Sciatic nerve (tissue), 2 donors: ENCODE measurements around the gene ATG16L2. TPM values are rescaled to one million over a fixed set of nuclear protein-coding genes. Genes with fewer than 3 reads are reported as not detected.
"Not testable (repeated sequence)": the region's sequence is repeated elsewhere in the genome, so short reads cannot be mapped to it uniquely, and the experiment has no call there.

Experiments
- ATAC-seq: fragments of 200-7000 bp; cut with Tn5 transposase; one replicate; pipeline ENCODE4 v1.9.1; 2020; ENCODE audit warnings: mild to moderate bottlenecking, moderate library complexity
- DNase-seq: peaks from one replicate; pipeline ENCODE4 v3.0.0-alpha.2; 2020; ENCODE audit warnings: low spot score
- intact Hi-C: fragments of 100-400 bp; cut with DNase I; formaldehyde crosslinking; loops from one replicate; pipeline ENCODE4 v1.14.2; 2022
- total RNA-seq: library from RNA; stranded (reverse); fragmentation: NEBNext Ultra II Directional; extraction: Animal tissue kit (Norgen Biotek cat#: 25700); gene quantifications from one replicate; pipeline ENCODE4 v1.2.1, GENCODE V29; 2021
- donor health status: DM: no; HTN: no; CAD: no.
- donor health status: DM: no; HTN: no; CAD: no.

ATG16L2 gene
- total RNA-seq, 1 donor from 2014 or later, result 79.7 TPM

GRCh38 chr11:72832301-72833082 lies 18.3 kb downstream of the ATG16L2 start:
- DNase-seq (no peak), ATAC-seq (no peak)

GRCh38 chr11:72833083-72833733 lies 19.0 kb downstream of the ATG16L2 start:
- intact Hi-C loops, result loop anchor here (5.0 to 10.0 kb wide), 2 partner anchors 344 to 412 kb away; no protein-coding TSS in a partner anchor
- ATAC-seq, result no peak
- no peak for DNase-seq

More at GRCh38 chr11:72832301-72833082, 18.3 kb downstream of the ATG16L2 start:
- intact Hi-C loops, result loop anchor here (5.0 to 10.0 kb wide), 2 partner anchors 345 to 412 kb away; no protein-coding TSS in a partner anchor

GRCh38 chr11:72833811-72834493 lies 19.7 kb downstream of the ATG16L2 start:
- peak; percentile 77 for ATAC-seq
- intact Hi-C loops, result loop anchor here (5.0 to 10.0 kb wide), 2 partner anchors 343 to 411 kb away; no protein-coding TSS in a partner anchor
- DNase-seq, result no peak

- DNase-seq (no peak), ATAC-seq (peak; percentile 1)
- intact Hi-C loops, result loop anchor here (5.0 to 10.0 kb wide), 2 partner anchors 342 to 410 kb away; no protein-coding TSS in a partner anchor
These were observed 20.7 kb downstream of the ATG16L2 start for GRCh38 chr11:72834905-72835304.

- ATAC-seq (no peak), DNase-seq (peak; percentile 66)
- intact Hi-C loops, result loop anchor here (10.0 kb wide), 1 partner anchor 409 kb away; no protein-coding TSS in a partner anchor
These were observed 21.9 kb downstream of the ATG16L2 start for GRCh38 chr11:72836111-72836510.

- no peak for ATAC-seq
- intact Hi-C loops, result loop anchor here (10.0 kb wide), 1 partner anchor 406 kb away; no protein-coding TSS in a partner anchor
- DNase-seq, result no peak
These were observed 24.6 kb downstream of the ATG16L2 start for GRCh38 chr11:72838691-72839305.

- ATAC-seq (peak; percentile 13), DNase-seq (no peak)
- intact Hi-C loops, result no loop called here
These were observed 26.6 kb downstream of the ATG16L2 start for GRCh38 chr11:72840780-72841179.

- DNase-seq (no peak), ATAC-seq (no peak)
- intact Hi-C loops, result no loop called here
These were observed 27.2 kb downstream of the ATG16L2 start for GRCh38 chr11:72841397-72841796.

- DNase-seq, result no peak
- intact Hi-C loops, result no loop called here
- no peak for ATAC-seq
These were observed 27.9 kb downstream of the ATG16L2 start for GRCh38 chr11:72842126-72842525.

GRCh38 chr11:72842653-72843330 lies 28.6 kb downstream of the ATG16L2 start:
- intact Hi-C loops, result no loop called here
- ATAC-seq, result peak; percentile 64
- no peak for DNase-seq

GRCh38 chr11:72844356-72844755 lies 30.1 kb downstream of the ATG16L2 start:
- DNase-seq, result no peak
- intact Hi-C loops, result no loop called here
- ATAC-seq, result no peak

GRCh38 chr11:72848846-72849466 lies 34.7 kb downstream of the ATG16L2 start:
- intact Hi-C loops, result no loop called here
- no peak for DNase-seq
- peak; percentile 68 for ATAC-seq

- intact Hi-C loops, result no loop called here
- ATAC-seq, result no peak
These were observed 36.6 kb downstream of the ATG16L2 start for GRCh38 chr11:72850832-72851231.

GRCh38 chr11:72851726-72852125 lies 37.5 kb downstream of the ATG16L2 start:
- ATAC-seq (no peak), DNase-seq (no peak)
- intact Hi-C loops, result no loop called here

More at GRCh38 chr11:72850832-72851231, 36.6 kb downstream of the ATG16L2 start:
- no peak for DNase-seq

GRCh38 chr11:72856065-72856464 lies 41.9 kb downstream of the ATG16L2 start:
- intact Hi-C loops, result no loop called here
- DNase-seq, result no peak
- peak; percentile 74 for ATAC-seq

GRCh38 chr11:72856551-72857345 lies 42.5 kb downstream of the ATG16L2 start:
- peak; percentile 50 for ATAC-seq
- intact Hi-C loops, result no loop called here
- no peak for DNase-seq

- DNase-seq, ATAC-seq, intact Hi-C loops: not testable (repeated sequence)
These were observed 44.1 kb downstream of the ATG16L2 start for GRCh38 chr11:72858267-72858666.
